Stimulated activated CD4-positive, alpha-beta T cell treated with anti-CD3 and anti-CD28 coated beads, TNF-alpha, amount 100 ng/mL, for 4 hours (primary cell): ENCODE results near the gene BICRA.

ENCODE experiments used
- DNase-seq, 3 experiments: peaks; one replicate each; pipeline ENCODE4 v3.0.0-alpha.2; 2020; ENCODE audit warnings: low read depth in 3 of 3

BICRA gene

GRCh38 chr19:47693903-47694302, 85.0 kb downstream of the BICRA start:
- no peak for DNase-seq

- no peak for DNase-seq
Observed at GRCh38 chr19:47694466-47695273, 85.7 kb downstream of the BICRA start.

GRCh38 chr19:47695533-47696262, 86.8 kb downstream of the BICRA start:
- DNase-seq = no peak

DNA sequence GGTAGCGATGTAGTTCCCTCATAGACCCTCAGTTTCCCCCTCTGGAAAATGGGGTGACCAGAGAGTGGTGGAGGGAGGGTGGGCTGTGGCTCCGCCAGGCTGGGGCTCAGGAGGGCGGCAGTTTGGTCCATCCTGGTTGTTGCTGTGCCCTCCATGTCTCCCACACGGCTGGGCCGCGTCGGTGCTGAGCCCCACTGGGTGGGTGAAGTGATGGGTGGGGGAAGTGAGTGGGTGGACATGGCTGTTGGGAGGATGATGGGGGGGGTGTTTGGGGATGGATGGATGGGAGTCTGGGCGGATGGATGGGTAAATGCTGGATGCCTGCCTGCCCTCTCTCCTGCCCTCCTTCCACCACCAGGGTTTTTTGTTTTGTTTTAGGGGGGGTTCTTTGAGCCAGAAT, 87.7 kb downstream of the BICRA start:
- no peak for DNase-seq

DNA sequence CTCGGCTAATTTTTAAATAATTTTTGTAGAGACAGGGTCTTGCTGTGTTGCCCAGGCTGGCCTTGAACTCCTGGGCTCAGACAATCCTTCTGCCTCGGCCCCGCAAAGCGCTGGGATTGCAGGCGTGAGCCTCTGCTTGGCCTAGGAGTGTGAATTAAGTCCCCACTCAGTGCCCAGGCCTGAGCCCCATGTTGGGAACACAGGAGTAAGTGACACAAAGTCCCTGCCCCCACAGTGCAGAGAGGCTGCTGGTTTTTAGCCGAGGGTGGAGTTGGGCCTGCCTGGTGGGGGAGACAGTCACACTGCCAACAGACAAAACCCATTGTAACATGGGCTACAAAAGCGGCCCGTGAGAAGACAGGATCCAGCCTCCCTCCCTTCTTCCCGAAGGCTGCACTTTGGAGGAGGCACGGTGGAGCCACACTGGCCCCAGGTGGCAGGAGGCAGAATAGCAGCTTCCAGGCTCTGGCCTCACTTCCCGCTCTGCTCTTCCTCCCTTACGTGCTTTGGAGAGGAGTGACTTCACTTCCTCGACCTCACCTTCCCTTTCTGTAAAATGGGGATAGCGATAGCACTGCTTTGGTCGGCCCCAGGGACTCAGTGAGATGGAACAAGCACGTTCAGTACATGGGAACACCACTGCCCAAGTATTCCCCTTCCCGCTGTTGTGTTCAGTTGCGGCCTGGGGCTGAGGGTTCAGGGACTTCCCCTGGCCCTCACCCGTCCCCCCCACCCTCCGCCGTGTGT, 89.1 kb downstream of the BICRA start:
- peak; percentile 21 to 32 (median 28) for DNase-seq

DNA sequence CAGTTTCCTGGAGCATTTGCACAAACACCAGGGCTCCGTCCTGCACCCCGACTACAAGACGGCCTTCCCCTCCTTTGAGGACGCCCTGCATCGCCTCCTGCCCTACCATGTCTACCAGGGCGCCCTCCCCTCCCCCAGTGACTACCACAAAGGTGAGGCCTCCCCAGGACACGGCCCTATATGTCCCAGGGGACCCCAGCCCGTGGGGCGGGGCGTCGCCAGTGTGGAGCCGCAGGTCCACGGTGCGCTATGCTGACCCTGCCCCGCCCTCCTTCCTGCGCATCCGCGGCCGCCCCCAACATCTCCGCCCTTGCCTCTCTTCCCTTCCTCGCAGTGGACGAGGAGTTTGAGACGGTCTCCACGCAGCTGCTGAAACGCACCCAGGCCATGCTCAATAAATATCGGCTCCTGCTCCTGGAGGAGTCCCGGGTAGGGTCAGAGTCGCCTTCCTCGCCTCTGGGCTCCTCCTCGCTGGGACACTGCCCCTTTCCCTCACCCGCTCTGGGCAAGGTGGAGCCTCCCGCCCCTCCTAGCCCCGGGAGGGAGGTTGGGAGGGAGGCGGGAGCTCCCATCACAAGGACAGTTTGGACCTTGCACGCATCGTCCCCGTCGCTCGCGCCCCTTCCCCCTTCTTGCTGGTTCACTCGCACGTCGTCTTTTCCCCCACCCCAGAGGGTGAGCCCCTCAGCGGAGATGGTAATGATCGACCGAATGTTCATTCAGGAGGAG, 89.9 kb downstream of the BICRA start:
- no peak for DNase-seq

DNA sequence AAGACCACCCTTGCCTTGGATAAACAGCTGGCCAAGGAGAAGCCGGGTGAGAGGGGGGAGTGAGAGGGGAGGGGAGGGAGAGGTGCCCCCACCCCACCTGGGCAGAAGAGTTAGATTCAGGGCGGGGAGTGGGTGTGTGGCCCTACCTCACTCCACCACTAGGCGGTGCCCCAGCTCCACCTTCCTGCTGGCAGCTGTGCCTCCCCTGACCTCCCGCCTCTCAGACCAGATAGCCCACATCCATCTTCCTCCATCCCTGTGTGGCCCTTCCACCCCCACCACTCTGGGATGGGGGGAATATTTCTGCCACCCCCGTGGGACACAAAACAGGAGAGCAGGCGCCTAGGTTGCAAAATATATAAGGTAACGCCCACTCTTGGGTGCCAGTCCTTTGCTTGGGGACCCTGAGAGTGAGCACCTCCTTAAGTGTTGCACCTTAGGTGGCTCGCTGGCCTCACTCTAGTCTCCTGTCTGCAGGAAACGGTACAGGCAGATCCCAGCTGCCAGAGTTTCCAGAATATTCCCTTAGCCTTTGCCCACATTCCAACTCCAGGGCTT, 90.5 kb downstream of the BICRA start:
- peak; percentile 15 to 32 (median 24) for DNase-seq

DNA sequence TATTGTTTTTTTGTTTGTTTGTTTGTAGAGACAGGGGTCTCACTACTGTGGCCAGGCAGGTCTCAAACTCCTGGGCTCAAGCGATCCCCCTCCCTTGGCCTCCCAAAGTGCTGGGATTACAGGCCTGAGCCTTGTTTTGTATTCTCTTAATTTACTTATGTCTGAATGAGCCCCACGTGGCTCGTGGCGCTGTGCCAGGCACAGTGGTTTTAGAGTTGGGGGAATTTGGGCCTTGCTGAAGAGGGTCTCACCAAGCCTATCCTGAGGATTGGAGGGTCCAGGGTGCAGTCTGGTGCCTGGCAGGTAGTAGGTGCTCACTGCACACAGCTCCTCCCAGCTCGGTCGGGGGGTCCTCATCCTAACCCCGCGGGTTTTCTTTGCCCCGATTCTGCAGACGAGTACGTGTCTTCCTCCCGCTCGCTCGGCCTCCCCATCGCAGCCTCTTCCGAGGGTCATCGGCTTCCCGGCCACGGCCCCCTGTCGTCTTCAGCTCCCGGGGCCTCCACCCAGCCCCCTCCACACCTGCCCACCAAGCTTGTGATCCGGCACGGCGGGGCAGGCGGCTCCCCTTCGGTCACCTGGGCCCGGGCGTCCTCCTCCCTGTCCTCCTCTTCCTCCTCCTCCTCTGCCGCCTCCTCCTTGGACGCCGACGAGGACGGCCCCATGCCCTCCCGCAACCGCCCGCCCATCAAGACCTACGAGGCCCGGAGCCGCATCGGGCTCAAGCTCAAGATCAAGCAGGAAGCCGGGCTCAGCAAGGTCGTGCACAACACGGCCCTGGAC, 92.2 kb downstream of the BICRA start:
- no peak for DNase-seq

DNA sequence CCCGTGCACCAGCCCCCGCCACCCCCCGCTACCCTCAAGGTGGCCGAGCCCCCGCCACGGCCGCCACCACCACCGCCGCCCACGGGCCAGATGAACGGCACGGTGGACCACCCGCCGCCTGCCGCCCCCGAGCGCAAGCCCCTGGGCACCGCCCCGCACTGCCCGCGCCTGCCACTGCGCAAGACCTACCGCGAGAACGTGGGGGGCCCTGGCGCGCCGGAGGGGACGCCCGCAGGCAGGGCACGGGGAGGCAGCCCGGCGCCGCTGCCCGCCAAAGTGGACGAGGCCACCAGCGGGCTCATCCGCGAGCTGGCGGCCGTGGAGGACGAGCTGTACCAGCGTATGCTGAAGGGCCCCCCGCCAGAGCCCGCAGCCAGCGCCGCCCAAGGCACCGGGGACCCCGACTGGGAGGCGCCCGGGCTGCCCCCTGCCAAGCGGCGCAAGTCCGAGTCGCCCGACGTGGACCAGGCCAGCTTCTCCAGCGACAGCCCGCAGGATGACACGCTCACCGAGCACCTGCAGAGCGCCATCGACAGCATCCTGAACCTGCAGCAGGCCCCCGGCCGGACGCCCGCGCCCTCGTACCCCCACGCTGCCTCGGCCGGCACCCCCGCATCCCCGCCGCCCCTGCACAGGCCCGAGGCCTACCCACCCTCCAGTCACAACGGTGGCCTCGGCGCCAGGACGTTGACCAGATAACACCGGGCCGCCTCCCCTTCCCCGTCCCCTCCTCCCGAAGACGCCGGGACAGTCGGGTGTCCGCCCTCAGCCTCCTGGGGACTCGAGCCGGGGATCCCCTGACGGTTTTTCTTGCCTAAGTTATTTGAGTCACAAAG, 93.0 kb downstream of the BICRA start:
- no peak for DNase-seq

DNA sequence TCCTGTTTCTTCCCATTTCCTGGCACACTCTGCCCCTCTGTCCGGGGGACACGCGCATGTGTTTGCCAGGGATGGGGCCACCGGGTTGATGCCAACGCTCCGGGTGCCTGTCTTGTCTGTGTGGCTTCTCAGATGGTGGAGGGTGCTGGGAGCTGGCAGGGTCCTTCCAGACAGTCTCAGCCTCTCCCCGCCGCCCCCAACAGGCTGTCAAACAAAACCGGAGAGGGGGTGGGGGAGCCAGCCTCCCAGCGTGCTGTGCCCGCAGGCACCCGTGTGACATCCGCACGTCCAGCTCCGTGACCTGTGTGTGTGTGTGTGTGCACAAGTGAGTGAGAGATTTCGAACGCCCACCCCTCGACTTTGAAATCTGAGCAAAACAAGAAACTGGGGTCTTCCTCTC, 93.7 kb downstream of the BICRA start:
- DNase-seq = no peak

DNA sequence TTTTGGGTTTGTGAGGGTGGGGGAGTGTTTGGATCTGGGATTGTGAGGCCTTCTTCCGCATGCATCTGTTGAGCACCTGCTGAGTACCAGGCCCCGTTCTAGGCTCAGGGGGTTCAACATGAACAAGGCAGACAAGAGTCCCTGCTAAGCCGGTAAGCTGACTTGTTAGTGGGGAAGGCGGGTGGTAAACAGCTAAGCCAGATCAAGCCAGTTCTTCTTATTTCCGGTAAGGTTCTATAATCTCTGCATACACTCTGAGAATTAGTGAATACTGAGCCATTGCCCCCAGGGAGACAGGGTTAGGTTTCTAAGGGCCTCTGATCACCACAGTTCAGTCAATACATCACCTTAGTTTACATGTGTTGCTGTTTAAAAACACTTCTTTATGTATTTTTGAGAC, 94.4 kb downstream of the BICRA start:
- DNase-seq = no peak

DNA sequence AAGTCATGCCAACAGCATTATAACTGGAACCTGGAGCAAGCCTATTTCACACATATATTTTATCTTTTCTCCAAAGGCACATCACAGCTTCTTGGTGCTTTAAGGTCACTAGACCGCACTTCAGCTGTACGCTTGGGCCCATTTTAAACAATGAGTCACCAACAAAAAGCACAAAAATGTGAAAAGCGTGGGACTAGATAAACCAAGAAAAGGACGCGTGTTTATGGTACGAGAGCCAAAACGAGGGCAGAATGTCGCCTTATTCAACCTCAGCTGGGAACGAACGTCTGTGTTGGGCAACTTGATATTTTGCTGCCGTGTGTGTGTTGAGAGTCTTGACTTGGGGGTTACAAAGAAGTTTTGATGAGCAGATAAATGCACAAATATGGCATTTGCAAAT, 95.1 kb downstream of the BICRA start:
- DNase-seq = no peak

DNA sequence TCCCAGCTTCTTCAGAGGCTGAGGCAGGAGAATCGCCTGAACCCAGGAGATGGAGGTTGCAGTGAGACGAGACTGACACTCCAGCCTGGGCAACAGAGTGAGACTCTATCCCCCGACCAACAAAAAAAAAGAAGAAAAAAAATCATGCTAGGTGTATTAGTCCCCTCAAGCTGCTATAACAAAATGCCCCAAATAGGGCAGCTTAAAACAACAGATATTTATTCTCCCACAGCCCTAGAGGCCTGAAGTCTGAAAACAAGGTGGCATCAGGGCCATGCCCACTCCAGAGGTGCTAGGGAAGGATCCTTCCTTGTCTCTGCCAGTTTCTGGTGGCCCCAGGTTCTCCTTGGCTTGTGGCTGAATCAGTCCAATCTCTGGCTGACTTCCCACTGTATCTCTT, 95.7 kb downstream of the BICRA start:
- DNase-seq = no peak

DNA sequence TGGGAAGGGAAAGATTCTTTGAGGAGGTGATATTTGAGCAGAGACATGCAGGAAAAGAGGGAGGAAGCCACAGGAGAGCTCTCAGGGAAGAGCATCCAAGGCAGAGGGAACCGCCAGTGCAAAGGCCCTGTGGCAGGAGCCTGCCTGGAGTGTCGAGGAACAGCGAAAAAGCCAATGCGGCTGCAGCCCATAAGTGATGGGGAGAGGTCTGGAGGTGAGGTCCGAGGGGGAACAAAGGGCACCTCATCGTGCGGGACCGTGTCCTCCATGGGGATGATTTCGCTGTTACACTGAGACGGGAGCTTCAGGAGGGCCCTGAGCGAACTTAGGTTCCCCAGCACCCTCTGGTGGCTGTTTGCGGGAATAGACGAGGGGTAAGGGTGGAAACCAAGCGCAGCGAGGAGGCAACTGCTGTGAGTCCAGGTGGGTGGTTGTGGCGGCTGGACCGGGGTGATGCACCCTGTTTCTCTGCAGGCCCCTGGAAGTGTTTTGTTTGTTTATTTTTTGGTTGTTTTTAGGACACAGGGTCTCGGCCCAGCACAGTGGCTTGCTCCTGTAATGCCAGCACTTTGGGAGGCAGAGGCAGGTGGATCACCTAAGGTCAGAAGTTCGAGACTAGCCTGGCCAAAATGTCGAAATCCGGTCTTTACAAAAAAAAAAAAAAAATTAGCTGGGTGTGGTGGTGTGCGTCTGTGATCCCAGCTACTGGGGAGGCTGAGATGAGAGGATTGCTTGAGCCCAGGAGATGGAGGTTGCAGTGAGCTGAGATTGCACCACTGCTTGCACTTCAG, 98.4 kb downstream of the BICRA start:
- DNase-seq = peak; percentile 51 to 60 (median 52)

DNA sequence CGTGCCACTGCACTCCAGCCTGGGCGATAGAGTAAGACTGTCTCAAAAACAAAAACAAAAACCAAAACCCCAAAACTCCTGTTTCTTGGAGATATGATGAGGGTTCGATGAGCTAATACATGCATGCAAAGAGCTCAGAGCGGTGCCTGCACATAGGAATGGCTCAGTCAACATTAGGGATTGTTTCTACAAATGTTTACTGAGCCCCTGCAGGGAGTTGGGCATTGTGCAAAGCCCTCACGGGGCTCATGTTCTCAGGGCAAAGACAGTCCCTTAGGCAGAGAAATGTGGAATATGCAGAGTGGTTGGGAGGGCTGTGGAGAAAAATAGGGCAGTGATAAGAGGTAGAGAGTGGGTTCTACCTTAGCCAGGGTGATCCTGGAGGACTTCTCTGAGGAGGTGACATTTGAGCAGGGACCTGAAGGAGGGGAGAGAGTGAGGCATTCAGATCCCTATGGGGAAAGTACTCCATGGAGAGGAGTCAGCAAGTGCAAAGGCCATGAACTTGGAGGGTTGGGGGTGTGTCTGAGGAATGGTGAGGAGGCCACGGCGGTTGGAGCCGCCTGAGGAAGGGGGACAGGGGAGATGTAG, 102.8 kb downstream of the BICRA start:
- no peak for DNase-seq

DNA sequence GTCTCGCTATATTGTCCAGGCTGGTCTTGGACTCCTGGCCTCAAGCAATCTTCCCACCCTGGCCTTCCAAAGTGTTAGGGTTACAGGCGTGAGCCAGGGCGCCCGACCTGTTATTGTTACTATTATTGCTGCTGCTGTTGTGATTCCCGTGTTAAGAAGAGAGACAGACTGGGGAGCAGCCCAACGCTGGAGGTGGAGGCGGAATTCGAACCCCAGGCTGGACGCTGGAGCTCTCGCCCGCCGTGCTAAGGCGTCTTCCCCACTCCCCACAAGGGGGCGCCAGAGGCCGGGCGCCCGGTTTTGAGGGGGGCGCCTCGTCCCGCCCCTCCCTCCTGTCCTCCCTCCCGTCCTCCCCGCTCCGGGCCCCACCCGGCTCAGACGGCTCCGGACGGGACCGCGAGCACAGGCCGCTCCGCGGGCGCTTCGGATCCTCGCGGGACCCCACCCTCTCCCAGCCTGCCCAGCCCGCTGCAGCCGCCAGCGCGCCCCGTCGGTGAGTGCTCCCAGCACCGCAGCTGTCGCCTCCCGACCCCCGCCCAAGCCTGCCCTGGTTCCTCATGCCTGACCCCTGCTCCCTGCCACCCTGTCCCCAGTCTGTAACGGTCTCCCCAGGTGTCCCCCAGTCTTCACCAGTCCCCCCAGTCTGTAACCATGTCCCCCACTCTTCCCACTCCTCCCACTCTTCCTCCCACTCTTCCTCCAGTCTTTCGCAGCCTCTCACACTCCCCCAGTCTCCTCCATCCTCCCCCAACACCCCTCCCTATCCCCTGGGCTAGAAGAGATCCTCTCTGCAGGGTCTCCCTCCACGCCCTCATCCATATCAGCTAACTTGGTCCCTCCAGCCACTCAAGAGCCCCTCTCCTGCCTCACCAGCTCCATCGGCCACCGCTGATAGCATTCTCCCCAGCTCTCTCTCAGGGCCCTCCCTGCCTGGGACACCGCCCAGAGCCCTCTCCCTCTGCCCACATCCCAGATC, 104.4 kb downstream of the BICRA start, which contains the start of gene EHD2:
Gene EHD2 (plus strand): TSS at position 377 of the 976 bp plus-strand sequence. CDS start 3,191 bp downstream, outside the sequence.
- DNase-seq = peak in 1 of 3 experiments; percentile 45

- DNase-seq = no peak
Observed at GRCh38 chr19:47714339-47714738, 105.4 kb downstream of the BICRA start.
